Measurements from ENCODE around the gene OR52J3.
"Not testable (repeated sequence)": the region's sequence is repeated elsewhere in the genome, so short reads cannot be mapped to it uniquely, and the experiment has no call there.

The OR52J3 gene

GRCh38 chr11:5046226-5046625 lies at the start of gene OR52J3:
TSS of gene OR52J3 (plus strand) at chr11:5046526. CDS start at chr11:5046526, 0 bp downstream.
- in situ Hi-C loops (cut with MboI; ENCODE audit: low sequenced_read_pairs): no loop called here

- in situ Hi-C loops (cut with MboI; ENCODE audit: low sequenced_read_pairs): loop anchor here (25.0 kb wide), 1 partner anchor 817 kb away; no protein-coding TSS in a partner anchor
Measured at GRCh38 chr11:5004424-5005274, 41.7 kb upstream of the OR52J3 start.

- in situ Hi-C loops (cut with MboI; ENCODE audit: low sequenced_read_pairs): loop anchor here (25.0 kb wide), 1 partner anchor 820 kb away; no protein-coding TSS in a partner anchor
Measured at GRCh38 chr11:5007561-5007960, 38.8 kb upstream of the OR52J3 start.

- in situ Hi-C loops (cut with MboI; ENCODE audit: low sequenced_read_pairs): loop anchor here (25.0 kb wide), 1 partner anchor 824 kb away; no protein-coding TSS in a partner anchor
Measured at GRCh38 chr11:5011254-5011653, 35.1 kb upstream of the OR52J3 start.

- in situ Hi-C loops (cut with MboI; ENCODE audit: low sequenced_read_pairs): loop anchor here (25.0 kb wide), 1 partner anchor 826 kb away; no protein-coding TSS in a partner anchor
Measured at GRCh38 chr11:5013012-5013411, 33.3 kb upstream of the OR52J3 start.

GRCh38 chr11:5021996-5022395 lies 24.3 kb upstream of the OR52J3 start:
- in situ Hi-C loops (cut with MboI; ENCODE audit: low sequenced_read_pairs): loop anchor here (25.0 kb wide), 1 partner anchor 835 kb away; no protein-coding TSS in a partner anchor

- in situ Hi-C loops (cut with MboI; ENCODE audit: low sequenced_read_pairs): no loop called here
Measured at GRCh38 chr11:5036669-5037068, 9.7 kb upstream of the OR52J3 start.

GRCh38 chr11:5037926-5038325 lies 8.4 kb upstream of the OR52J3 start:
- in situ Hi-C loops (cut with MboI; ENCODE audit: low sequenced_read_pairs): no loop called here

- in situ Hi-C loops (cut with MboI; ENCODE audit: low sequenced_read_pairs): no loop called here
Measured at GRCh38 chr11:5038341-5038740, 8.0 kb upstream of the OR52J3 start.

- in situ Hi-C loops (cut with MboI; ENCODE audit: low sequenced_read_pairs): no loop called here
Measured at GRCh38 chr11:5040876-5041275, 5.5 kb upstream of the OR52J3 start.

- in situ Hi-C loops (cut with MboI; ENCODE audit: low sequenced_read_pairs): no loop called here
Measured at GRCh38 chr11:5042091-5042490, 4.2 kb upstream of the OR52J3 start.

GRCh38 chr11:5043380-5043779 lies 2.9 kb upstream of the OR52J3 start:
- in situ Hi-C loops (cut with MboI; ENCODE audit: low sequenced_read_pairs): no loop called here

- in situ Hi-C loops (cut with MboI; ENCODE audit: low sequenced_read_pairs): no loop called here
Measured at GRCh38 chr11:5046754-5047330, 516 bp downstream of the OR52J3 start.

- in situ Hi-C loops (cut with MboI; ENCODE audit: low sequenced_read_pairs): not testable (repeated sequence)
Measured at GRCh38 chr11:5058679-5059078, 12.4 kb downstream of the OR52J3 start.

GRCh38 chr11:5059391-5059790 lies 13.1 kb downstream of the OR52J3 start, which contains the start of gene OR52E2:
TSS of gene OR52E2 (minus strand) at chr11:5059627. CDS start at chr11:5059627, 0 bp downstream.
- in situ Hi-C loops (cut with MboI; ENCODE audit: low sequenced_read_pairs): no loop called here

GRCh38 chr11:5065027-5065426 lies 18.7 kb downstream of the OR52J3 start:
- in situ Hi-C loops (cut with MboI; ENCODE audit: low sequenced_read_pairs): no loop called here

GRCh38 chr11:5069272-5069671 lies 22.9 kb downstream of the OR52J3 start, which contains the start of gene OR52E1:
TSS of gene OR52E1 (plus strand) at chr11:5069572.
- in situ Hi-C loops (cut with MboI; ENCODE audit: low sequenced_read_pairs): no loop called here

- in situ Hi-C loops (cut with MboI; ENCODE audit: low sequenced_read_pairs): no loop called here
Measured at GRCh38 chr11:5071799-5072198, 25.5 kb downstream of the OR52J3 start.

- in situ Hi-C loops (cut with MboI; ENCODE audit: low sequenced_read_pairs): no loop called here
Measured at GRCh38 chr11:5081405-5081804, 35.1 kb downstream of the OR52J3 start.

GRCh38 chr11:5083602-5084001 lies 37.3 kb downstream of the OR52J3 start:
- in situ Hi-C loops (cut with MboI; ENCODE audit: low sequenced_read_pairs): no loop called here

- in situ Hi-C loops (cut with MboI; ENCODE audit: low sequenced_read_pairs): no loop called here
Measured at GRCh38 chr11:5088556-5088955, 42.2 kb downstream of the OR52J3 start.

- in situ Hi-C loops (cut with MboI; ENCODE audit: low sequenced_read_pairs): no loop called here
Measured at GRCh38 chr11:5090668-5091067, 44.3 kb downstream of the OR52J3 start.

All from HL-60/S4 treated with retinoic acid at 250 ng/mL for 4 days and 3 days (cell line).